NK-92 (cell line): ENCODE data around the gene OR5M8.

Experiments
- DNase-seq: peaks from one replicate; lab custom pipeline; 2025; ENCODE audit not compliant: unreplicated experiment; lab: John Stamatoyannopoulos, UW

Gene OR5M8

DNA sequence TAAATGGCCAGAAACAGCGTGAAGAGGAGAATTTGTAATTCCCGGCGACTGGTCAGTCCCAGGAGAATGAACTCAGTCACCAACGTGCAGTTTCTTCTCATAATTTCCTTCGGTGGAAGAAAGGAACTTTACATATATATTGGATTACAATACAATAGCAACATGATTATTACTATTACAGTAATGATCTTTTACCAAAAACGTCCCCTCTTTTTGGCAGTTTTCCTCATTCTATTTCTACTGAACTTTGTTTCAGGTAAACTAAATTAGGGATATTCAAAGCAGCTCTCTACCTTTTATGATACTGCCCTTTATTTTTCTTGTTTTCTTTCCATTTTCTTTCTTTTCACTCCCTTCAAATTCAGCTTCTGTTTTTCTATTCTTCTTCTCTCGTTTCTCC, at the start of gene OR5M8:
TSS of gene OR5M8 (minus strand) at position 101 of the 400 bp plus-strand sequence. CDS start at position 101, 0 bp downstream.
- no peak for DNase-seq

DNA sequence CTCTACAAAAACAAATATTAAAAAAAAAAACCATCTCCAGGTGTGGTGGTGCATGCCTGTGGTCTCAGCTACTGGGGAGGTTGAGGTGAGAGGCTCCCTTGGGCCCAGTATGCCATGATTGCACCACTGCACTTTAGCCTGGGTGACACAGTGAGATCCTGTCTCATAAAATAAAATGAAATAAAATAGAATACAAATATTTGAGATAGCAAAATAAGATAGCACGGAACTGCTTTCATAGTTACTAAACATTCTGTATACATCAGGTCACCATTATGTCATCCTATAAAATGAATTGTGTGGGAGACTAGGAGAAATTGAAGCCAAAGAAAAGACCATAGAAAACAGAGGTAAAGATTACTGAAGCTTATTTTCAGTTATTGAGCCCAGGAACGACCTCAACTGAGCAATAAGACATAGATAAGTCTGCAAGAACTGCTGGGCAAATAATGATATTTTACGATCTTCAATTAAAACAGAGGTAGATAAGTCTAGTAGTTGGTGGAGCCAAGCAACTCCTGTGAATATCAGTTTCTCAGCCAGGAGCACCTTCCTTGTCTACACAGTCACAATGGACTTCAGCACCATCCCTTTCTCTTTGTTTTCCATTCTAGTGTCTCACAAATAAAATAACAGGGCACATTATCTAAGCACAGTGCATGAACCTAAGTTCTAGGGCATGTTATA, 42.0 kb upstream of the OR5M8 start:
- DNase-seq, result no peak

DNA sequence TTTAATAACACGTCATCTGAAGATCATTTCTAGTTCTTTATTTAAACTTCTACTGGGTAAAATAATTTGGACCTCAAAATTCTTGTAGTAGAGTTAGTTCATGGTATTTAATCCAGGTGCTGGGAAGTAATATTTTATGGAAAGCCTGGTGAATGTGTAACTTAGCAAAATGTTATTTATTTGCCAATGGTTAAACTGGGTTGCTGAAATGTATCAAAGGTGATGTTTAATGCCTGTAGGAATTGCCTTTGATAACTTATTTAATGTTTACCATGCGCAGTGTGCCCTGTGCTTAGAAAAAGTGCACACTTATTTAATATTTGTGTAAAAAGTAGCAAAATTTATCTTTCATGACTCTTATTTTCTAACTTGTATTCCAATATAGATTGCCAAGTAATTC, 40.7 kb upstream of the OR5M8 start:
- DNase-seq, result no peak

DNA sequence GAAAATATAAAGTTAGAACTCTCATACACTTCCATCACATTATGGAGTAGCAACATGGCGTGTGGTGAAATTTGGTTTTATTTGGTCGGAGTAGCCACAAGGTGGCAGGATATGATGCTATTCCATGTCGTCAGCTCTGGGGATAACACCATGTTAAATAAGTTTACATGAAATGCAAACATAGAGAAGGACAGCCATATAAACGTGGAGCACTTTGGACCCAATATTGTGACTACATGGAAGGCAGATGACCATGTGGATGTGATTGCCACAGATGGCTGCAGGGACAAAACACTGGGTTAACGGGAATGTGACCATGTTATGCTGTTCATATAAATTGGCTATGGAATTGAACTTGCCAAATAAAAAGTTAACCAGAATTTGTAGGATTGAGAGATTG, 30.8 kb upstream of the OR5M8 start:
- DNase-seq, result no peak

DNA sequence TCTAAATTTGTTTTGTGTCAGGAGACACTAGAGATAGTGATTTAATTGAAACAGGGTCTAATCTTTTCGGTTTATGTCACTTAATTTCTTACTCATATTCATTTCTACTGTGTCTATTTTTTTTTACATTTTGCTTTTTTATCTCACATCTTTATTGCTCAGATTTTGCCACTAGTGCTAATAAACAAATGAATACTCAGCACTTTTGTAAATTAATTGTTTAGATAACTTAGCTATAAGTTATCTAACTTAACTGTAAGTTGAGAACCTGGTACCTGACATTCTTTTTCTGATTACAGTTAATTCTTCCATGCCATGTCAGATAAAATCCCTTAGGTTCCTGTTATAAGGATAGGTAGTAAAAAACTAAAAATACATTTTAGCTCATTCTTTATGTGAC, 22.1 kb upstream of the OR5M8 start:
- DNase-seq, result no peak

DNA sequence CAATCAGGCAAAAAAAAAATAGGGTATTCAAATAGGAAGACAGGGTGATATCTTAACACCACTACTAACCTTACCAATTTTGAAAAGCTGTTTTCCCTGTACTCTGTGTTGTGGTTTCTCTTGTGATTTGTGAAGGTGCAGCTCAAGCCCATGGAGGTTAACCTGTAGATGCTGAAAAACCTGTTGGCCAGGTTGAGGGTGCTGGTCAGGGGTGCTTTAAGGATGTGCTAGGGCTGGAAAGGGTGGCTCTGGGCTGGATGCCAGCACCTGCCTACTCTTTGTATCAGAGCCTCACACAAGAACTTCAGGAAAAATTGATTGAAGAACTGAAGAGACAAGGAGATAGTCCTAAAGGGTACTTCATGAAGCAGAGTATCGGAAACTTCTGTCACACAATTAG, 18.3 kb upstream of the OR5M8 start:
- DNase-seq, result no peak

DNA sequence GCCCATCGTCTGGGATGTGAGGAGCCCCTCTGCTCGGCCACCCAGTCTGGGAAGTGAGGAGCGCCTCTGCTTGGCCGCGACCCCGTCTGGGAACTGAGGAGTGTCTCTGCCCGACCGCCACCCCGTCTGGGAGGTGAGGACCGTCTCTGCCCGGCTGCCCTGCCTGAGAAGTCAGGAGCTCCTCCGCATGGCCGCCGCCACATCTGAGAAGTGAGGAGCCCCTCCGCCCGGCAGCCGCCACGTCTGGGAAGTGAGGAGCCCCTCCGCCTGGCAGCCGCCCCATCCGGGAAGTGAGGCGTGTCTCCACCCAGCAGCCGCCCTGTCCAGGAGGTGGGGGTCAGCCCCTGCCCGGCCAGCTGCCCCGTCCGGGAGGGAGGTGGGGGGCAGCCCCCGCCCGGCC, 5.8 kb upstream of the OR5M8 start:
- DNase-seq, result no peak

DNA sequence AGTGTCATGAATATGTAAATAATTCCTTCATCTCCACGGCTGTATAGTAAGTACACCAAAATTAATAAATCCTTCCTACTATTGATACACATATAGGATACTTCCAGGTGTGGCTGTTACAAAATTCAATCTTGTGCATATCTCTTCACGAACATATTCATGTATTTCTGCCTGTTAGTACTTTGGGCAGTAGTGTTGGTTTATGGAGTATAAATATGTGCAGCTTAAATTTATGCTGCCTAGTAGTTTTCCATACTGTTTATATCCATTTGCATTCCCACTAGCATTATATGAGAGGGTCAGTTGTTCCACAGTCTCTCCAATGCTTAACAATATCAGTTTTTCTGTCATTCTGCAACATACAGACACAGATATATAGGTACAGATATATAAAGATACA, 3.9 kb upstream of the OR5M8 start:
- DNase-seq, result no peak

DNA sequence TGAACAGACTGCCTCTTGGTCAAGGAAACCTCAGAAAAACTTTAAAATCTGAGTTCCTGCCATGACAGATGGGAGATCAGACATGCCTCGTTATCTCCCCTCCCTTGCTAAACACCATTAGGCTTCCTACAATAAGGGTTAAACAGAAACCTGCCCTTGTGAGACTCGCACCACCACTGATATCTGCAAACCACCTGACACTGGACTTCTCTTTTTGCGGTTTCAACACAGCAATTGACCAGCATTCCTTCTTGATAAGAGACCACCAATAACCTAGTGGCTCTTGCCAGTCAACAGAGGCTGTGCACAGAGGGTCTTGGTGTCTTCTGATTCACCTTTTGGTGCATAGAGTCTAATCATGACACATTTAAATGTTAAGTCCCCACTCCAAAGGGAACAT, 4.4 kb downstream of the OR5M8 start:
- DNase-seq, result no peak

DNA sequence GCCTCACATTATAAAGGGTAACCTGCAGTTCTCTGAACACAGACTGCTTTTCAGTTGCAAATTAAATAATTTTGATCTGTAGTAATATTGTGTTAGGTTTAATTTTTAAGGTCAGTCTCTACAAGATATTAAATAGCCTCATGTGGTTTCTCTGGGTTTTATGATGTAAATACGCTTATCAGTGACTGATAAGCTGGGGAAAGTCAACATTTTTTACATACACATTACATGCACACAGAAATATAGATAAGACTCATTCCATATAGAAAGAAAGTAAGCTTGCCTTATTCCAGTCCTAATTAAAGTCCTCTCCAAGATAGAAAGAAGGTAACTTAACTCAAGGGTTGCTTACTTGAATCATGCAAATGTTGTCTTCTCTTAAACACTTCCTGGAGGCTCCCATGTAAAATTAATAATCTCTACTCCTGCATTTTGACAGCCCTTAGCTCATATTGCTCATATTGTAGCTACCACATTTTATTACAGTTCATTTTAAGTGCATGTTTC, 16.4 kb downstream of the OR5M8 start:
- no peak for DNase-seq

DNA sequence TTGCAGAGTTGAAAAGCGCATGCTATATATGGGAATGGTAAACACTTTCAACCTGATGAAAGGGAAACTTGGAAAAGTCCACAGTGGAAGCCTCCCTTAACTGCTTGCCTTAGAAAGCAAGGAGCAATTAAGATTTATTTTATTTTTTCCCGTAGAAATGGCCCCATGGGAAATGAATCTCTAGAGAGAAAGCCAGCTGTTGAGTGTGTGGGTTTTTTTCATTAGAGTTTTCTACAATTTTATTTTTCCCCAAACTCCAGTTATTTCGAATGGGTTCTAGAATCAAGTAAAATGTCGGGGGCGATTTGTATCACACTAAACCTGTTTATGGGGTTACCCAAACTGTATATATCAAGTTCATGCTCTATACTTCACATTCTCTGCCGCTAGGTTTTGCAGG, 17.9 kb downstream of the OR5M8 start, which contains the start of gene OR5M3:
TSS of gene OR5M3 (minus strand) at position 101 of the 400 bp plus-strand sequence. CDS start 2,855 bp downstream, outside the sequence.
- no peak for DNase-seq

DNA sequence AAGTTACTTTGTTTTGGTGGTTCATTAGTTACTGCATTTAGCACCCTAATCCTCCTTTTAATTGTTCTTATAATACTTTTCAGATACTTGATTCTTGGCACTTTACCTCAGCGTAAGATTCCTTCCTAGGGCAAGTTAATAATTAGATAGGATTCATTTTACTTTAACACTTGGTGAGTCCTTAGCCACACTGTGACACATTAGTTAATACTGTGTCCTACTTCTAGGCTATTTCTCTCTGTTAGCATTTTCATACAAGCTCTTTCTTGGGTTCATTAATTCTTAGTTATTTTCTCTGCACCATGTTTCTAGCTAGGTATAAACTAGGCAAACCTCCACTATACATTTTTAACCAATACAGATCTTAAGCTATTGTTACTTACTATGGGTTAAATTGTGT, 34.1 kb downstream of the OR5M8 start:
- DNase-seq, result no peak

DNA sequence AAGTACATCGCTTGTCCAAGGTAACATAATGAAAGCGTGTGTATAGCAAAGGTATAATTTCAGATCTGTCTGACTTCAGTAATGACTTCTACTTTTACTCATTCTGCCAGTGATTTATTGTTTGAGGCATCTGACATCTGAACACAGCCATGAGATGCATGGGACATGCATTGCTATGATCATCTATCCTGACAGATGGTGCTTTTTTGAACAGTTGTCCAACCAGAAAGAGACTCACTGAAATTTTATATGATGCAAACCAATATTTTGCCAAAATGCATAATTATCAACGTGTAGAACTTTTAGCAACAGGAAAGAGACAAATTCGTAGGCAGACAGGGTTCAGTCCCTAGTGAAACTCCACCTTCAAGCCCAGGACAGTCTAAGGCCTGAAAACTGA, 37.6 kb downstream of the OR5M8 start:
- no peak for DNase-seq
